Panc1 (cell line): Measurements from ENCODE around the gene SENP1. TPM values are rescaled to one million over a fixed set of nuclear protein-coding genes. Genes with fewer than 3 reads are reported as not detected.

Experiments
- ATAC-seq: fragments of 200-7000 bp; cut with Tn5 transposase; 2 replicates; pipeline ENCODE4 v1.9.1; 2020; ENCODE audit warnings: mild to moderate bottlenecking, moderate library complexity
- BruUV-seq: library from RNA; stranded (reverse); fragments of 400-500 nt; replicated peaks from 2 replicates; lab custom pipeline; 2021; lab: Mats Ljungman, UMichigan
- CTCF ChIA-PET: fragments of 300-600 bp; sonication (Branson Sonifier 250); formaldehyde crosslinking; loops from one replicate; lab custom pipeline; 2022; ENCODE audit warnings: antibody characterized with exemption; lab: Charles Lee
- POLR2A ChIA-PET: fragments of 300-600 bp; sonication (Branson Sonifier 250); formaldehyde crosslinking; loops from one replicate; lab custom pipeline; 2022; ENCODE audit warnings: antibody characterized with exemption; lab: Charles Lee
- DNase-seq: peaks from one replicate; pipeline ENCODE4 v3.0.0-alpha.2; 2010; ENCODE audit warnings: low read depth, low spot score
- H3K27ac ChIP-seq: 2 replicates; pipeline ENCODE4 v1.5.1; 2011; ENCODE audit warnings: mild to moderate bottlenecking, low read length, inconsistent platforms
- H3K27me3 ChIP-seq: fragments of 200-500 bp; sonication (Bioruptor generic); 2 replicates; pipeline ENCODE4 v1.6.0; 2014; ENCODE audit warnings: low read length, inconsistent platforms; ENCODE audit not compliant: control insufficient read depth, insufficient read depth
- H3K36me3 ChIP-seq: fragments of 200-500 bp; sonication (Bioruptor generic); 2 replicates; pipeline ENCODE4 v1.5.1; 2014; ENCODE audit warnings: inconsistent platforms, mild to moderate bottlenecking, low read length, moderate library complexity; ENCODE audit not compliant: control insufficient read depth, insufficient read depth
- H3K4me1 ChIP-seq: 2 replicates; pipeline ENCODE4 v1.5.1; 2011; ENCODE audit warnings: inconsistent platforms, mild to moderate bottlenecking, low read length, moderate library complexity; ENCODE audit not compliant: control insufficient read depth, insufficient read depth
- H3K4me3 ChIP-seq, 2 experiments: 2 replicates each; pipeline ENCODE4 v1.5.1; 2011 to 2012; ENCODE audit warnings: low read depth in 2 of 2, low read length in 2 of 2, mild to moderate bottlenecking in 2 of 2, inconsistent platforms in 1 of 2, moderate library complexity in 1 of 2
- H3K9me3 ChIP-seq: fragments of 200-500 bp; sonication (Bioruptor generic); 2 replicates; pipeline ENCODE4 v1.5.1; 2014; ENCODE audit warnings: low read depth, mild to moderate bottlenecking, inconsistent platforms, low read length, moderate library complexity; ENCODE audit not compliant: control insufficient read depth, insufficient read depth
- POLR2AphosphoS5 ChIP-seq: IDR thresholded peaks from 2 replicates; pipeline ENCODE4 v1.6.1; 2012; ENCODE audit warnings: mild to moderate bottlenecking, low read depth, low read length, moderate library complexity
- REST ChIP-seq, 2 experiments: IDR thresholded peaks; 2 replicates each; pipeline ENCODE4 v1.6.1; 2011 to 2012; ENCODE audit warnings: low read depth in 2 of 2, control low read depth in 1 of 2, low read length in 1 of 2, mild to moderate bottlenecking in 1 of 2, moderate library complexity in 1 of 2; ENCODE audit not compliant: insufficient read depth in 1 of 2
- SIN3A ChIP-seq: IDR thresholded peaks from 2 replicates; pipeline ENCODE4 v1.6.1; 2012; ENCODE audit warnings: low read depth, mild to moderate bottlenecking, low read length, moderate library complexity, borderline replicate concordance; ENCODE audit not compliant: insufficient read depth
- TCF7L2 ChIP-seq: IDR thresholded peaks from 2 replicates; pipeline ENCODE4 v1.6.1; 2011; ENCODE audit warnings: mild to moderate bottlenecking, low read depth, low read length, inconsistent platforms
- in situ Hi-C: cut with HindIII; loops from 2 replicates; pipeline ENCODE4 v1.10.0; 2016; ENCODE audit warnings: low sequenced_read_pairs, low pct_unique_long_range_greater_than_20kb
- intact Hi-C: fragments of 100-400 bp; cut with micrococcal nuclease; formaldehyde crosslinking; loops from one replicate; pipeline ENCODE4 v1.10.0; 2022; ENCODE audit not compliant: unreplicated experiment
- total RNA-seq: library from RNA; stranded (reverse); gene quantifications from one replicate; pipeline ENCODE4 v1.2.1, GENCODE V29; 2021; ENCODE audit not compliant: unreplicated experiment
- TF ChIP-seq, protein P1 (sequence below): fragments of 450-650 bp; IDR thresholded peaks from 2 replicates; pipeline ENCODE4 v1.5.1; 2017; ENCODE audit warnings: mild to moderate bottlenecking

Gene SENP1
- total RNA-seq, 1 experiment from 2014 or later: 35.2 TPM

- DNase-seq: no peak
- Histone ChIP-seq H3K27ac (no peak overlapping the region), H3K36me3 (no peaks in the 10 kb centered on the region), H3K27me3 (peaks cover 30% of the 10 kb centered on the region), H3K9me3 (no peaks in the 10 kb centered on the region), H3K4me1 (peaks cover 22% of the 10 kb centered on the region), H3K4me3 (no peak overlapping the region)
- ChIA-PET POLR2A (no interaction called here), CTCF (no interaction called here)
- no peak for ATAC-seq
- TF ChIP-seq REST (IDR thresholded peaks at IDR 0.05; ENCODE audit: insufficient read depth in 1 of 2, low read depth in 2 of 2, low read length in 1 of 2) (no peak), TCF7L2 (no peak), POLR2AphosphoS5 (no peak), SIN3A (no peak)
- TF ChIP-seq, protein P1, sequence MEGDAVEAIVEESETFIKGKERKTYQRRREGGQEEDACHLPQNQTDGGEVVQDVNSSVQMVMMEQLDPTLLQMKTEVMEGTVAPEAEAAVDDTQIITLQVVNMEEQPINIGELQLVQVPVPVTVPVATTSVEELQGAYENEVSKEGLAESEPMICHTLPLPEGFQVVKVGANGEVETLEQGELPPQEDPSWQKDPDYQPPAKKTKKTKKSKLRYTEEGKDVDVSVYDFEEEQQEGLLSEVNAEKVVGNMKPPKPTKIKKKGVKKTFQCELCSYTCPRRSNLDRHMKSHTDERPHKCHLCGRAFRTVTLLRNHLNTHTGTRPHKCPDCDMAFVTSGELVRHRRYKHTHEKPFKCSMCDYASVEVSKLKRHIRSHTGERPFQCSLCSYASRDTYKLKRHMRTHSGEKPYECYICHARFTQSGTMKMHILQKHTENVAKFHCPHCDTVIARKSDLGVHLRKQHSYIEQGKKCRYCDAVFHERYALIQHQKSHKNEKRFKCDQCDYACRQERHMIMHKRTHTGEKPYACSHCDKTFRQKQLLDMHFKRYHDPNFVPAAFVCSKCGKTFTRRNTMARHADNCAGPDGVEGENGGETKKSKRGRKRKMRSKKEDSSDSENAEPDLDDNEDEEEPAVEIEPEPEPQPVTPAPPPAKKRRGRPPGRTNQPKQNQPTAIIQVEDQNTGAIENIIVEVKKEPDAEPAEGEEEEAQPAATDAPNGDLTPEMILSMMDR: no peak
- in situ Hi-C loops: no loop called here
- no TSS peak for BruUV-seq
- intact Hi-C loops: no loop called here
Measured at GRCh38 chr12:47999816-48000215, 106.1 kb downstream of the SENP1 start.

- no peak overlapping the region for H3K27ac ChIP-seq
- H3K4me3 ChIP-seq: no peak overlapping the region
- no TSS peak for BruUV-seq
- DNase-seq (no peak), ATAC-seq (no peak)
- H3K4me1 ChIP-seq: peaks cover 10% of the 10 kb centered on the region
- H3K9me3 ChIP-seq: no peaks in the 10 kb centered on the region
- intact Hi-C loops: no loop called here
- TF ChIP-seq REST (IDR thresholded peaks at IDR 0.05; ENCODE audit: insufficient read depth in 1 of 2, low read depth in 2 of 2, low read length in 1 of 2) (no peak), SIN3A (no peak), POLR2AphosphoS5 (no peak), TCF7L2 (no peak)
- TF ChIP-seq, protein P1: no peak
- in situ Hi-C loops: no loop called here
- peaks cover 25% of the 10 kb centered on the region for H3K27me3 ChIP-seq
- H3K36me3 ChIP-seq: no peaks in the 10 kb centered on the region
- CTCF ChIA-PET: no interaction called here
- POLR2A ChIA-PET: no interaction called here
Measured at GRCh38 chr12:47997321-47997720, 108.6 kb downstream of the SENP1 start.
